Adrenal gland (tissue), 5 donors: ENCODE results near the gene NFS1.

Experiments used
- CTCF ChIP-seq, 6 experiments: fragments of 450-650 bp in 4 of 6; fragments of 200-600 bp in 2 of 6; sonication (generic) in 1 of 6; IDR thresholded peaks; 1 replicate in 5 of 6; 2 replicates in 1 of 6; pipeline versions ENCODE4 v1.5.1 to v1.8.0; 2016 to 2021; ENCODE audit warnings: antibody characterized with exemption in 6 of 6, mild to moderate bottlenecking in 2 of 6, moderate library complexity in 1 of 6
- POLR2A ChIP-seq, 2 donors: fragments of 450-650 bp; IDR thresholded peaks; one replicate each; pipeline ENCODE4 v1.6.1; 2017; ENCODE audit warnings: antibody characterized with exemption in 2 of 2, mild to moderate bottlenecking in 2 of 2, moderate library complexity in 1 of 2
- donor health status: DM: no; HTN: no; CAD: no.

DNA sequence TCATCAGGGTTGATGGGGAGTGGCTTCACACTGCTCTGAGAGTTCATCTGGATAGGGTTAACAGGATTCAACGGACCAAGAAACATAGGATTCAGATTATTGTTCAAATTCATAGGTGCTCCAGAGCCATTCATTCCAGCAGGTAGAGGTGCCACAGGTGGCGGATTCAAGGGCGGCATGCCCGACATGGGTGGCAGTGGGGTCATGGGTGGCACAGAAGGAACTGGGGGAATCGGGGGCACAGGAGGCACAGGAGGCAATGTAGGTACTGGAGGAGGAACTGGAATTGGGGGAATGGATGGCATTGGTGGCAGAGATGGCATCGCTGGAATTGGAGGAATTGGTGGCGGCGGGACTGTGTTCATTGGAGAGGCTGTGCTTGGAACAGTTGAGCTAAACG is 44.7 kb downstream of the NFS1 start:
- TF ChIP-seq CTCF (IDR thresholded peaks at IDR 0.05) (no peak), POLR2A (IDR thresholded peaks at IDR 0.05) (no peak)
